ENCODE results near the gene INHA. TPM values are rescaled to one million over a fixed set of nuclear protein-coding genes. Genes with fewer than 3 reads are reported as not detected.

Gene INHA
- total RNA-seq, 1 experiment from 2014 or later, result 0.31 TPM

- no peak overlapping the region for H3K23ac ChIP-seq (ENCODE audit: insufficient read length, low read depth, low read length)
- no peaks in the 10 kb centered on the region; the same call in 1 of the 2 replicates for H3K27me3 Mint-ChIP-seq (ENCODE audit: low read depth)
- no peaks in the 10 kb centered on the region for H4K20me1 ChIP-seq (ENCODE audit: control insufficient read depth, insufficient read depth, insufficient read length)
- H3K4me2 ChIP-seq (ENCODE audit: insufficient read depth, insufficient read length, low read length), result no peak overlapping the region
- H3K9ac ChIP-seq (ENCODE audit: extremely low read depth, insufficient read length, low read length), result no peak overlapping the region
- H3K18ac ChIP-seq (ENCODE audit: insufficient read length, low read depth, low read length), result no peak overlapping the region
- H2BK5ac ChIP-seq (ENCODE audit: insufficient read length, low read length), result no peak overlapping the region
- H3K27ac Mint-ChIP-seq, result peak overlapping the region in 2 of 3 experiments; percentile 66 to 75; a peak in 2 of 7 replicates
- no peaks in the 10 kb centered on the region for H3K27me3 ChIP-seq (ENCODE audit: insufficient read depth, low read length)
- H2AFZ ChIP-seq (ENCODE audit: low read length), result no peak overlapping the region
- no peaks in the 10 kb centered on the region for H3K23me2 ChIP-seq (ENCODE audit: insufficient read length, low read depth, low read length, poor library complexity, severe bottlenecking)
- no peak overlapping the region for H2BK20ac ChIP-seq (ENCODE audit: low read depth, low read length, poor library complexity, severe bottlenecking)
- WGBS (ENCODE audit: extremely low coverage, insufficient read length, low lambda C conversion rate), result no CpG with 5 or more reads among the region's 20 CpGs
- H3K56ac ChIP-seq (ENCODE audit: insufficient read length, low read depth, low read length), result no peak overlapping the region
- no peaks in the 10 kb centered on the region for H3K9me3 ChIP-seq (ENCODE audit: control insufficient read depth, low read depth, low read length)
- H2AK5ac ChIP-seq (ENCODE audit: insufficient read length, low read length), result no peak overlapping the region
- peaks cover 46 to 79% (median 60%) of the 10 kb centered on the region in 3 experiments for H3K36me3 Mint-ChIP-seq (ENCODE audit: insufficient read depth in 1 of 3, low read depth in 3 of 3)
- H3K4ac ChIP-seq (ENCODE audit: low read depth, low read length), result no peak overlapping the region
- no peak overlapping the region for H3K27ac ChIP-seq (ENCODE audit: insufficient read length, low read depth, low read length)
- H2BK120ac ChIP-seq (ENCODE audit: low read depth, low read length, poor library complexity, severe bottlenecking), result no peak overlapping the region
- no peak for TF ChIP-seq CTCF (conservative IDR thresholded peaks at IDR 0.05)
- no peaks in the 10 kb centered on the region; a peak in 2 of 5 replicates for H3K9me3 Mint-ChIP-seq
- no peak overlapping the region for H3K14ac ChIP-seq (ENCODE audit: insufficient read depth, low read length)
- no peaks in the 10 kb centered on the region for H3K79me2 ChIP-seq (ENCODE audit: insufficient read depth, low read length)
- H4K5ac ChIP-seq (ENCODE audit: insufficient read length, low read depth, low read length), result no peak overlapping the region
- H4K91ac ChIP-seq (ENCODE audit: insufficient read length, low read depth, low read length), result no peak overlapping the region
- no peak overlapping the region for H2BK15ac ChIP-seq (ENCODE audit: low read depth, low read length)
- H4K8ac ChIP-seq (replicated peaks; ENCODE audit: insufficient read length, low read depth, low read length), result no peak overlapping the region
- DNase-seq, result no peak
- peaks cover 69 to 71% of the 10 kb centered on the region in 2 experiments for H3K4me1 Mint-ChIP-seq
- H2BK12ac ChIP-seq (ENCODE audit: insufficient read length, low read depth, low read length), result no peak overlapping the region
- H3T11ph ChIP-seq (ENCODE audit: low read length), result no peak overlapping the region
- H3K79me1 ChIP-seq (ENCODE audit: insufficient read depth, low read depth, low read length, poor library complexity, severe bottlenecking), result no peaks in the 10 kb centered on the region
- H3K4me3 Mint-ChIP-seq, result no peak overlapping the region; a peak in 1 of 5 replicates
- peaks cover 26% of the 10 kb centered on the region; the same call in 1 of the 2 replicates for H3K4me1 ChIP-seq (ENCODE audit: insufficient read depth, low read length)
These were observed 8.7 kb upstream of the INHA start for GRCh38 chr2:219563271-219563928.
